IMR-90 (cell line): ENCODE data around the gene BTBD9. TPM values are rescaled to one million over a fixed set of nuclear protein-coding genes. Genes with fewer than 3 reads are reported as not detected.

Source experiments
- ATAC-seq: fragments of 200-7000 bp; cut with Tn5 transposase; 2 replicates; pipeline ENCODE4 v1.9.1; 2020; ENCODE audit warnings: low read depth, mild to moderate bottlenecking, moderate library complexity
- BruUV-seq: library from RNA; stranded (reverse); fragments of 400-500 nt; replicated peaks from 2 replicates; lab custom pipeline; 2021; lab: Mats Ljungman, UMichigan
- CTCF ChIA-PET: fragments of 300-600 bp; formaldehyde crosslinking; extraction: SDS; loops from one replicate; lab custom pipeline; 2021; ENCODE audit warnings: antibody characterized with exemption; lab: Yijun Ruan, JAX
- POLR2A ChIA-PET: fragments of 300-600 bp; sonication (Branson Sonifier 250); formaldehyde crosslinking; loops from one replicate; lab custom pipeline; 2022; ENCODE audit warnings: antibody characterized with exemption; ENCODE audit not compliant: unreplicated experiment; lab: Charles Lee
- DNase-seq: peaks from one replicate; pipeline ENCODE4 v3.0.0; 2013
- H2AFZ ChIP-seq: replicated peaks from 2 replicates; pipeline ENCODE3; 2013; ENCODE audit warnings: low read length, mild to moderate bottlenecking; ENCODE audit not compliant: poor library complexity
- H2AK5ac ChIP-seq: 2 replicates; pipeline ENCODE4 v1.6.1; 2013; ENCODE audit warnings: low read depth, low read length, inconsistent platforms
- H2AK9ac ChIP-seq: replicated peaks from 2 replicates; pipeline ENCODE3; 2013; ENCODE audit warnings: mild to moderate bottlenecking, low read depth, low read length, moderate library complexity; ENCODE audit not compliant: poor library complexity
- H2BK120ac ChIP-seq: 2 replicates; pipeline ENCODE4 v1.6.1; 2013; ENCODE audit warnings: low read depth, low read length, inconsistent platforms
- H2BK15ac ChIP-seq: 3 replicates; pipeline ENCODE4 v1.6.1; 2013; ENCODE audit warnings: low read depth, low read length, inconsistent platforms
- H2BK20ac ChIP-seq: 2 replicates; pipeline ENCODE4 v1.6.1; 2013; ENCODE audit warnings: low read depth, mild to moderate bottlenecking, inconsistent platforms, low read length, moderate library complexity
- H2BK5ac ChIP-seq: 2 replicates; pipeline ENCODE4 v1.6.1; 2013; ENCODE audit warnings: mild to moderate bottlenecking, low read depth, low read length, inconsistent platforms; ENCODE audit not compliant: poor library complexity, severe bottlenecking
- H3K14ac ChIP-seq: replicated peaks from 2 replicates; pipeline ENCODE4 v1.6.1; 2013; ENCODE audit warnings: low read depth, low read length, inconsistent platforms
- H3K18ac ChIP-seq: 2 replicates; pipeline ENCODE4 v1.6.1; 2013; ENCODE audit warnings: low read depth, low read length, control low read depth
- H3K23ac ChIP-seq: 2 replicates; pipeline ENCODE4 v1.6.1; 2013; ENCODE audit warnings: low read depth, low read length, inconsistent platforms
- H3K27ac ChIP-seq: 2 replicates; pipeline ENCODE4 v1.5.1; 2013; ENCODE audit warnings: mild to moderate bottlenecking, control low read depth, low read length; ENCODE audit not compliant: insufficient read depth
- H3K27me3 ChIP-seq: 2 replicates; pipeline ENCODE4 v1.6.1; 2013; ENCODE audit warnings: low read length; ENCODE audit not compliant: control insufficient read depth, insufficient read depth
- H3K36me3 ChIP-seq: 2 replicates; pipeline ENCODE4 v1.6.1; 2013; ENCODE audit warnings: low read length, mixed read lengths; ENCODE audit not compliant: control insufficient read depth, insufficient read depth
- H3K4ac ChIP-seq: 2 replicates; pipeline ENCODE4 v1.6.1; 2013; ENCODE audit warnings: low read depth, low read length, inconsistent platforms
- H3K4me1 ChIP-seq: 2 replicates; pipeline ENCODE4 v1.6.1; 2013; ENCODE audit warnings: low read length, mixed read lengths; ENCODE audit not compliant: control insufficient read depth, insufficient read depth
- H3K4me2 ChIP-seq: 2 replicates; pipeline ENCODE4 v1.6.1; 2013; ENCODE audit warnings: low read depth, mild to moderate bottlenecking, control low read depth, low read length, moderate library complexity
- H3K4me3 ChIP-seq: 2 replicates; pipeline ENCODE4 v1.5.1; 2013; ENCODE audit warnings: low read depth, mild to moderate bottlenecking, control low read depth, low read length, moderate library complexity; ENCODE audit not compliant: insufficient read depth
- H3K56ac ChIP-seq: 2 replicates; pipeline ENCODE4 v1.6.1; 2013; ENCODE audit warnings: low read length, inconsistent platforms; ENCODE audit not compliant: insufficient read depth; ENCODE audit errors: extremely low read depth
- H3K79me1 ChIP-seq, 2 experiments: 2 replicates each; pipeline ENCODE4 v1.6.1; 2013; ENCODE audit warnings: low read length in 2 of 2, inconsistent platforms in 1 of 2, low read depth in 1 of 2
- H3K9ac ChIP-seq: 2 replicates; pipeline ENCODE4 v1.6.1; 2013; ENCODE audit warnings: low read depth, low read length, control low read depth
- H3K9me1 ChIP-seq: 2 replicates; pipeline ENCODE4 v1.6.1; 2013; ENCODE audit warnings: low read length, inconsistent platforms; ENCODE audit not compliant: insufficient read depth
- H3K9me3 ChIP-seq: 2 replicates; pipeline ENCODE4 v1.6.1; 2013; ENCODE audit warnings: low read length; ENCODE audit not compliant: control insufficient read depth, insufficient read depth
- H4K20me1 ChIP-seq: 2 replicates; pipeline ENCODE4 v1.6.1; 2013; ENCODE audit warnings: low read length, inconsistent platforms; ENCODE audit not compliant: insufficient read depth
- H4K5ac ChIP-seq: 2 replicates; pipeline ENCODE4 v1.6.1; 2013; ENCODE audit warnings: mild to moderate bottlenecking, low read depth, low read length, control low read depth
- H4K8ac ChIP-seq, 2 experiments: 2 replicates each; pipeline ENCODE4 v1.6.1; 2013; ENCODE audit warnings: low read depth in 2 of 2, low read length in 2 of 2, control low read depth in 1 of 2, inconsistent platforms in 1 of 2
- H4K91ac ChIP-seq: 2 replicates; pipeline ENCODE4 v1.6.1; 2013; ENCODE audit warnings: low read depth, low read length, inconsistent platforms; ENCODE audit not compliant: insufficient read depth
- BHLHE40 ChIP-seq: fragments of 150-350 bp; IDR thresholded peaks from 2 replicates; pipeline ENCODE4 v1.6.1; 2016; ENCODE audit warnings: mild to moderate bottlenecking, low read depth, low read length
- CEBPB ChIP-seq: IDR thresholded peaks from 2 replicates; pipeline ENCODE4 v1.6.1; 2012; ENCODE audit warnings: low read depth, low read length, improper control_type of control experiment
- CHD1 ChIP-seq: IDR thresholded peaks from 2 replicates; pipeline ENCODE4 v1.6.1; 2012; ENCODE audit warnings: low read depth, low read length, improper control_type of control experiment
- CTCF ChIP-seq: conservative IDR thresholded peaks from 2 replicates; pipeline ENCODE4 v1.5.1; 2012; ENCODE audit warnings: mild to moderate bottlenecking, low read depth, low read length, improper control_type of control experiment
- ELK1 ChIP-seq: fragments of 150-350 bp; IDR thresholded peaks from 2 replicates; pipeline ENCODE4 v1.6.1; 2016; ENCODE audit warnings: low read depth, mild to moderate bottlenecking, low read length, moderate library complexity, borderline replicate concordance
- FOS ChIP-seq: fragments of 150-350 bp; IDR thresholded peaks from 2 replicates; pipeline ENCODE4 v1.6.1; 2016; ENCODE audit warnings: low read depth, low read length
- MAZ ChIP-seq: IDR thresholded peaks from 2 replicates; pipeline ENCODE4 v1.6.1; 2012; ENCODE audit warnings: low read depth, mild to moderate bottlenecking, low read length, improper control_type of control experiment, moderate library complexity, borderline replicate concordance
- MXI1 ChIP-seq: IDR thresholded peaks from 2 replicates; pipeline ENCODE4 v1.6.1; 2012; ENCODE audit warnings: low read depth, mild to moderate bottlenecking, low read length, moderate library complexity, borderline replicate concordance
- RAD21 ChIP-seq: IDR thresholded peaks from 2 replicates; pipeline ENCODE4 v1.6.1; 2012; ENCODE audit warnings: low read length, improper control_type of control experiment
- RFX5 ChIP-seq: IDR thresholded peaks from 2 replicates; pipeline ENCODE4 v1.8.0; 2012; ENCODE audit warnings: low read depth, mild to moderate bottlenecking, low read length, moderate library complexity
- WGBS, 2 experiments: methylation state at CpG; one replicate each; pipeline versions ENCODE4 v1.1.5 to v1.1.7; 2013; ENCODE audit warnings: missing lambda C conversion rate in 2 of 2; ENCODE audit not compliant: insufficient read length in 1 of 2; ENCODE audit errors: extremely low coverage in 2 of 2; 5-methylcytosine and 5-hydroxymethylcytosine counted together
- dilution Hi-C: fragments of 300-500 bp; cut with HindIII; formaldehyde crosslinking; loops from one replicate; pipeline ENCODE4 v1.14.3; 2018; ENCODE audit warnings: low sequenced_read_pairs; ENCODE audit not compliant: unreplicated experiment
- in situ Hi-C: fragments of 300-500 bp; cut with MboI; formaldehyde crosslinking; loops from 3 replicates; pipeline ENCODE4 v1.14.3; 2019; ENCODE audit warnings: low sequenced_read_pairs, inconsistent platforms, mixed read lengths
- intact Hi-C: fragments of 100-400 bp; cut with micrococcal nuclease; formaldehyde crosslinking; loops from 2 replicates; pipeline ENCODE4 v1.10.0; 2022
- polyA plus RNA-seq, 3 experiments: library from polyadenylated mRNA; depleted of rRNA; stranded (reverse); fragments of >200 nt; gene quantifications; 2 replicates each; pipeline ENCODE4 v1.2.3, GENCODE V29; 2012; ENCODE audit warnings: low replicate concordance in 1 of 3
- total RNA-seq: library from RNA; depleted of rRNA; stranded (reverse); fragments of >200 nt; gene quantifications from 2 replicates; pipeline ENCODE4 v1.2.3, GENCODE V29; 2012
- TF ChIP-seq, protein P1 (sequence below): fragments of 150-350 bp; IDR thresholded peaks from 2 replicates; pipeline ENCODE4 v1.6.1; 2017; ENCODE audit warnings: mild to moderate bottlenecking, antibody characterized with exemption, low read length, low read depth

BTBD9 gene
- total and polyA plus RNA-seq, 2 of the 4 experiments (the other 2 are of a cell fraction): 4.1 to 22.0 TPM

DNA sequence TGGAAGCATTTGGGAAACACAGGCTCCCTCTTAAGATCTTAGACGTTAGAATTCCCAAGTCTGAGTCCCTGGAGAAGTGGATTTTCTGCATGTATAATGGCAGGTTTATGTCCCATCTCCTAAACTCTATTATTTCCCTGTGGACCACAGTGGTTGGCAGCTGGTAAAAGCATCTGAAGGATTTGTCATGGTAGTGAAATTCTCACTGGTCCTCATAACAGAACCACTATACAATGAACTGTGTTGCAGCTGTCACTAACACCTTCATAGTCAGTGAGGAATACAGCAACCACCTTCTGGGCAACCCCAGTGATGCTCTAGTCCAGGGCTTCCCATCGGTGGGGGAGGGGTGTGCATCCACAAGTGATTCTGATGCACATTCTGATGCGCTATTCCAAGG is 423.3 kb downstream of the BTBD9 start:
- H3K9ac ChIP-seq: no peak overlapping the region
- H3K9me1 ChIP-seq: peaks cover 3% of the 10 kb centered on the region; the same call in 1 of the 2 replicates
- no peaks in the 10 kb centered on the region for H3K36me3 ChIP-seq
- no peaks in the 10 kb centered on the region for H3K27me3 ChIP-seq
- no peak overlapping the region for H2AFZ ChIP-seq
- dilution Hi-C loops: no loop called here
- H3K18ac ChIP-seq: no peak overlapping the region
- H2AK5ac ChIP-seq: no peak overlapping the region
- H4K8ac ChIP-seq: no peak overlapping the region
- H3K79me1 ChIP-seq: no peaks in the 10 kb centered on the region
- no peak overlapping the region for H2BK20ac ChIP-seq
- H3K4ac ChIP-seq: no peak overlapping the region
- no CpG with 5 or more reads among the region's 3 CpGs for WGBS, 2 experiments
- in situ Hi-C loops: no loop called here
- no peak overlapping the region for H4K91ac ChIP-seq
- no peak overlapping the region for H4K5ac ChIP-seq
- DNase-seq (no peak), ATAC-seq (no peak)
- H2BK120ac ChIP-seq: no peak overlapping the region
- no peaks in the 10 kb centered on the region for H4K20me1 ChIP-seq
- H2BK15ac ChIP-seq: no peak overlapping the region
- H3K4me3 ChIP-seq: no peak overlapping the region
- H2BK5ac ChIP-seq: no peak overlapping the region
- H3K9me3 ChIP-seq: no peaks in the 10 kb centered on the region
- peaks cover 5% of the 10 kb centered on the region for H3K4me1 ChIP-seq
- BruUV-seq: no TSS peak
- CTCF ChIA-PET: no interaction called here
- TF ChIP-seq CEBPB (no peak), MXI1 (no peak), ELK1 (no peak), RFX5 (no peak), BHLHE40 (no peak), CTCF (no peak), MAZ (no peak), CHD1 (no peak), RAD21 (no peak), FOS (no peak)
- TF ChIP-seq, protein P1, sequence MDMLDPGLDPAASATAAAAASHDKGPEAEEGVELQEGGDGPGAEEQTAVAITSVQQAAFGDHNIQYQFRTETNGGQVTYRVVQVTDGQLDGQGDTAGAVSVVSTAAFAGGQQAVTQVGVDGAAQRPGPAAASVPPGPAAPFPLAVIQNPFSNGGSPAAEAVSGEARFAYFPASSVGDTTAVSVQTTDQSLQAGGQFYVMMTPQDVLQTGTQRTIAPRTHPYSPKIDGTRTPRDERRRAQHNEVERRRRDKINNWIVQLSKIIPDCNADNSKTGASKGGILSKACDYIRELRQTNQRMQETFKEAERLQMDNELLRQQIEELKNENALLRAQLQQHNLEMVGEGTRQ: no peak
- no peak overlapping the region for H3K4me2 ChIP-seq
- H3K23ac ChIP-seq: no peak overlapping the region
- H3K56ac ChIP-seq: no peak overlapping the region
- no peak overlapping the region for H3K14ac ChIP-seq
- no peak overlapping the region for H3K27ac ChIP-seq
- intact Hi-C loops: no loop called here
- H2AK9ac ChIP-seq: no peak overlapping the region
- POLR2A ChIA-PET: no interaction called here
